ENCODE data around the gene NUP133.
A peak's percentile ranks its signal among the peaks of the same experiment; 100 is the strongest.
"Not testable (repeated sequence)": the region's sequence is repeated elsewhere in the genome, so short reads cannot be mapped to it uniquely, and the experiment has no call there.

NUP133 gene

DNA sequence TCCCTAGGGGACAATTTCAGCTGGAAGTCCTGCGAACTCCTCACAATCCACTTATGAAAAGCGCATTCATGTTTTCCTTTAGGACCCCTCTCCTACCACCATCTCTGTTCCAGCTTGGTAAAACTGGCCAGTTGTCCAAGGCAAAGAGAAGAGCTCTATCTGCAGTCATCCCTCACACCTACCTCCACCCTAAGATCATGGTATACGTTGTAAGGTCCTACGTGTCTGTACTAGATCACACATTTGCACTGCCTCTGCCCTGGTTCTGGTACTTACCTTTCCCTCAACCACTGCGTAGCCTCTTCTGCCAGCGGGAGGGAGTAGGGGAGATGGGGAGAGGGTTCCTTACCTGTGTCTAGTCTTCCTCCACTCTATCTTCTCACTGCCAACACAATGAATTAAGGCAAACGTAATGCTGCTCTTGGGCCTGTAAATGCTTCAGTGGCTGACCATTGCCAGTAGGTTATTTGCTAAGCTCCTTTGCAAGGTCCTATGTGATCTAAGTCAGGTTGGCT, 739 bp upstream of the NUP133 start:
- no peak for DNase-seq (ENCODE audit: low spot score)

DNA sequence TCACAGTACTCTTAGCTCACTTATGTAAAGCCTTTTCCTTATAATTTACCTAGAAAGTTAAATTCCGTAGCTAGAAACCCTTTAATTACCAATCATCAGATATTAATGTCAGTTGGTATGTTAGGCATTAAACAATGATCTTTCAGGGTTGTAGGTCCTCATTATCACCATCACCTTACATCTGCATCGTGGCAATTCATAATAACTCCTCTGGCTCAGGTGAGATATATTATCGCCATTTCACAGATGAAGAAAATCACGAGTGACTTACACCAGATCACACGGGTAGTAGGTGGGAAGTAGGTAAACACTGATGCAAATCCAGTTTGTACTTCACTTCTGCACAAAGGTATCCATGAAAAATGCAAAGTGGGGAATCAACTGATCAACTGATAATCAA, 639 bp downstream of the NUP133 start:
- DNase-seq (ENCODE audit: low spot score): peak; percentile 11

DNA sequence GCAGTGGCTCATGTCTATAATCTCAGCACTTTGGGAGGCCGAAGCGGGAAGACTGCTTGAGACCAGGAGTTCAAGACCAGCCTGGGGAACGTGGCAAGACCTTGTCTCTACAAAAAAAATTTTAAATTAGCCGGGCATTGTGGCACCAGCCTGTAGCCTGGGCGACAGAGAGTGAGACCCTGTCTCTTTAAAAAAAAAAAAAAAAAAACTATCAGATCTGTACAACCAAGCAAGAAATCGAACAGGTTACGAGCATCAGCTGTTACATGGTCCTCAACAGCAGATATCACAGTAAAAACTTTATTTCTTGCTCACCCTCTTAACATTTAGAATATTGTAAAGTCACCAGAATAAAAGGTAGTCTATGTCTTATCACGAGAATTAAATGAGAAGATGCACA, 1.5 kb downstream of the NUP133 start:
- DNase-seq (ENCODE audit: low spot score): no peak

DNA sequence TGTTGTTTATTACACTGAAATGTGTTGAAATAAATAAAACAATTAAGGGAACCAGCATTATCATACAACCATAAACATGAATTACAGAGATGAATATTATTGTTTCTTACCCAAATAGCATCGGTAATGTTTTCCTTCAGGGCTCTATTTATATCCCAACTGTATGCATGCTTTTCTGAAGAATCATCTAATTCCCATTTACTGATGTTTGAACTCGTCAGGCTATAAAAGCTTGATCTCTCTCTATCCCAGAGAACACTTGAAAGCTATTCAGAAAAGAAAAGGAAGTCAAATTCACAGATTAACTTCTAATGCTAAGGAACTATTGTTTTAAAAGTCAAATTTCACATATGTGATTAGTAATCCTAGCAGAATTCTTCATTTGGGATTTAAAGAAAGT, 12.4 kb downstream of the NUP133 start:
- DNase-seq (ENCODE audit: low spot score): no peak

- no peak for DNase-seq (ENCODE audit: low spot score)
Measured at GRCh38 chr1:229487181-229487580, 21.0 kb downstream of the NUP133 start.

GRCh38 chr1:229485318-229485717, 22.8 kb downstream of the NUP133 start:
- no peak for DNase-seq (ENCODE audit: low spot score)

GRCh38 chr1:229482511-229482910, 25.6 kb downstream of the NUP133 start:
- no peak for DNase-seq (ENCODE audit: low spot score)

- DNase-seq (ENCODE audit: low spot score): no peak
Measured at GRCh38 chr1:229480495-229480894, 27.6 kb downstream of the NUP133 start.

GRCh38 chr1:229479660-229480399, 28.3 kb downstream of the NUP133 start:
- DNase-seq (ENCODE audit: low spot score): no peak

DNA sequence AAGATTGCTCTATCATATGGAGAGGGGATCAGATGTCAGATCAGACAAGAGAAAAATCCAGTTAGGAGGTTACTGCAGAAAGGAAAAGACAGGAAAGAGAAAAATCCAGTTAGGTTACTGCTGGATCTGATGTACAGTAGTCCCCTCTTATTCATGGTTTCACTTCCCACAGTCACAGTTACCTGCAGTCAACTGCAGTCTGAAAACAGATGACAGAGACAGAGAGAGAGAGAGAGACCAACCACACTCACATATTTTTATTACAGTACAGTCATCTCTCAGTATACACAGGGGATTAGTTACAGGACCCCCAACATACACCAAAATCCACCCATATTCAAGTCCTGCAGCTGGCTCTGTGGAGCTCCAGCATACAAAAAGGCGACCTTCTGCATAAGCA, 29.3 kb downstream of the NUP133 start:
- DNase-seq (ENCODE audit: low spot score): no peak

DNA sequence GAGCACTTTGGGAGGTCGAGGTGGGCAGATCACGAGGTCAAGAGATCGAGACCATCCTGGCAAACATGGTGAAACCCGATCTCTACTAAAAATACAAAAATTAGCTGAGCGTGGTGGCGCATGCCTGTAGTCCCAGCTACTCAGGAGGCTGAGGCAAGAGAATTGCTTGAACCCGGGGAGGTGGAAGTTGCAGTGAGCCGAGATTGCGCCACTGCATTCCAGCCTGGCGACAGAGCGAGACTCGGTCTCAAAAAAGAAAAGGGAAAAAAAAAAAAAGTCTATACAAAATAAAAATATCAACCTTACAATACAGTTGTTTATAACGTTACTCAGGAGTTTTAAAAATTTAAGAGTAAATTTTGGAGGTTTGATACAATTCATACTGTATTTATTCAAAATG, 32.3 kb downstream of the NUP133 start:
- DNase-seq (ENCODE audit: low spot score): not testable (repeated sequence)

DNA sequence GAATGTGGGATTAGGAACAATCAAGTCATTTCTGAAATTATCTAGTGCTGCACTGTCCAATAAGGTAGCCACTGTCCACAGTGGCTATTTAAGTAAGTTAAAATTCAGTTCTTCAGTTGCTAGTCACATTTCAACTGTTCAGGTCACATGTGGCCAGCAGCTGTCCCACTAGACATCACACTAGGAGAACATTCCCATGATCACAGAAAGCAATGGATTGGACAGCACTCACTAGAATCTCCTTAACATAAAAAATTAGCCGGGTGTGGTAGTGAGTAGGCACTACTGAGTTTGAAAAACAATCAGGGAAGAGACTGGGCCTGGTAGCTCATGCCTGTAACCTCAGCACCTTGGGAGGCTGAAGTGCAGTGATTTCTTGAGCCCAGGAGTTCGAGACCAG, 33.6 kb downstream of the NUP133 start:
- DNase-seq (ENCODE audit: low spot score): no peak

DNA sequence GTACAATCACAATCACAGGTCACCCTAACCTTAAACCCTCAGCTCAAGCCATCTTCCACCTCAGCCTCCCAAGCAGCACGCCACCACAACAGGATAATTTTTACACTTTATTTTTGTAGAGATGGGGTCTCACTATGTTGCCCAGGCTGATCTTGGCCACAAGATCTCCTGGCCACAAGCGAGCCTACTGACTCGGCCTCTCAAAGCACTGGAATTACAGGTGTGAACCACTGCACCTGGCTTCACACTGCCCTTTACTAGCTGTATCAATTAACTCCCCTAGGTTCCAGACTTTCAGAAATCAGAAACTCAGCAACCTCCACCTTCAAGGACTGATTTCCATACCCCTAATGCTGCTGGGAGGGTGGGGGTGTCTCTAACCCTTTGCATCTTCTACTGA, 37.0 kb downstream of the NUP133 start:
- DNase-seq (ENCODE audit: low spot score): no peak

DNA sequence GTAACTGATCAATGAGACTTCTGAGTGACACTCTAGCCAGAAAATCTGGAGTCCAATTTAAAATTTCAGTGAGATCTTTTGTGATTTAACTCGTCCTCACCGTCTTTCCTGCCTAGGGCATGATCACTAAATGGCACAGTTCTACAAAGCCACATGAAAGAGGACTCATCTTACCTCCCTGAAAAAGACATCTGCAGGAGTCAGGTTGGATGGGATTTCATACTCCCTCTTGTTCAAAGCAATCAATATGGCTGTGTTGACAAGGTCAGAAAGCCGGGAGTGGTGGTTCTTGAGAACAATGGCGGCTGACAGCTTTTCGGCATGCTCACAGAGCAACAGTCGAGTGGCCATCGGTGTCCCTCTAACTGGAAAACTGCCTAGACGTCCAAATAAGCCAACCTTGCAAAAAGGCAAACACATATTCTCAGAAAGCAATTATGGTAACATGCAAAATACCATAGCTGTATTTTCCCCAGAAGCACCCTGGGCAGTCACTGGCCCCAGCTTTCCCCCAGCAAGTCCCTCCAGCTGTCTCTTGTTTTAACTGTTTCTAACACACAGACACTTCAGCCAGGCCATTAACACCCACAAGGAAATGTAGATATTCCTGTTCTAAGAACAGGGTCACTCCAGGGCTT, 37.6 kb downstream of the NUP133 start:
- no peak for DNase-seq (ENCODE audit: low spot score)

DNA sequence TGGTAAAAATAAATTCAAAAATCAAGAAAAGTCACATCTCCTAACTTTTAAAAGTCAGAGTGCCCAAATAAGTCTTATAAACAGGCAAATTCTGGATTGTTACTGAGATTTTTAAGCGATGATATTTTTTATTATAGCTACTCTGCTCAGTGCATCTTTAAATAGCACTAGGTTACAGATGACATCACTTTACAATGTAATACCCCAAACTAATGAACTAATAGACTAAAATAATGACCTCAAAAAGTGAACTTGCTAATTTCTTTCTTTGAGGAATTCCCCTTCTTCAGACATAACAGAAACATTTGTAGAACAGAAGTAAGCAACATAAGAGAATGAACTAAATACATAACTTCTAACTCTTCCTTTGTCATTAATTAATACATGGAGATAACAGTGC, 41.3 kb downstream of the NUP133 start:
- no peak for DNase-seq (ENCODE audit: low spot score)

DNA sequence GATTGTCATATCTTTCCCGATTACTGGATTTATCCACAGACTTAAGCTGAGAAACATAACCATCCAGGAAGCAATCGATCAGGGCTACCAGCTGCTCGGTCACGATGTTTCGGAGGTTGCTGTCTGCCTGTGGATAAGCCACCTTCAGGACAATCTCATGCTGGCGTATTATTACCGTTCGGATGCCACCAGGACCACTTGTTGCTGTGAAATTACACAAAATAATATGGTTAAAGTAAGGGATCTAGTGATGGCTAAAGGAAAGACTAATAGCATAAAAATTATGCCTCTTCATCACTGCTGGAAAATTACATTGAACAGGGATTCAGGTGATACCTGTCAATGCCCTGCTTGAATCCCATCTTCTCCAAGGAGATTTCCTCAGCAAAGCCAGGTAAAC, 43.5 kb downstream of the NUP133 start:
- no peak for DNase-seq (ENCODE audit: low spot score)

GRCh38 chr1:229461032-229461668, 47.0 kb downstream of the NUP133 start:
- no peak for DNase-seq (ENCODE audit: low spot score)

GRCh38 chr1:229459815-229460214, 48.3 kb downstream of the NUP133 start:
- no peak for DNase-seq (ENCODE audit: low spot score)

GRCh38 chr1:229457436-229457835, 50.7 kb downstream of the NUP133 start:
- no peak for DNase-seq (ENCODE audit: low spot score)

- no peak for DNase-seq (ENCODE audit: low spot score)
Measured at GRCh38 chr1:229456016-229456415, 52.1 kb downstream of the NUP133 start.

GRCh38 chr1:229454056-229454455, 54.1 kb downstream of the NUP133 start:
- no peak for DNase-seq (ENCODE audit: low spot score)

- no peak for DNase-seq (ENCODE audit: low spot score)
Measured at GRCh38 chr1:229452956-229453801, 55.0 kb downstream of the NUP133 start.
